ENCODE data around the gene SLC13A5.
A peak's percentile ranks its signal among the peaks of the same experiment; 100 is the strongest.

Gene SLC13A5

GRCh38 chr17:6651354-6651918 is 61.7 kb downstream of the SLC13A5 start, which contains the start of the genes C17orf100 and MED31:
C17orf100 (plus strand) TSS chr17:6651762; CDS start chr17:6651914, 152 bp downstream.
MED31 (minus strand) TSS chr17:6651605; CDS start chr17:6651528, 77 bp downstream.
- peak within 1 kb of the TSS; percentile 100 for H3K4me3 ChIP-seq (replicated peaks; ENCODE audit: low read depth, low read length)
- TF ChIP-seq, protein P1, sequence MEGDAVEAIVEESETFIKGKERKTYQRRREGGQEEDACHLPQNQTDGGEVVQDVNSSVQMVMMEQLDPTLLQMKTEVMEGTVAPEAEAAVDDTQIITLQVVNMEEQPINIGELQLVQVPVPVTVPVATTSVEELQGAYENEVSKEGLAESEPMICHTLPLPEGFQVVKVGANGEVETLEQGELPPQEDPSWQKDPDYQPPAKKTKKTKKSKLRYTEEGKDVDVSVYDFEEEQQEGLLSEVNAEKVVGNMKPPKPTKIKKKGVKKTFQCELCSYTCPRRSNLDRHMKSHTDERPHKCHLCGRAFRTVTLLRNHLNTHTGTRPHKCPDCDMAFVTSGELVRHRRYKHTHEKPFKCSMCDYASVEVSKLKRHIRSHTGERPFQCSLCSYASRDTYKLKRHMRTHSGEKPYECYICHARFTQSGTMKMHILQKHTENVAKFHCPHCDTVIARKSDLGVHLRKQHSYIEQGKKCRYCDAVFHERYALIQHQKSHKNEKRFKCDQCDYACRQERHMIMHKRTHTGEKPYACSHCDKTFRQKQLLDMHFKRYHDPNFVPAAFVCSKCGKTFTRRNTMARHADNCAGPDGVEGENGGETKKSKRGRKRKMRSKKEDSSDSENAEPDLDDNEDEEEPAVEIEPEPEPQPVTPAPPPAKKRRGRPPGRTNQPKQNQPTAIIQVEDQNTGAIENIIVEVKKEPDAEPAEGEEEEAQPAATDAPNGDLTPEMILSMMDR (IDR thresholded peaks at IDR 0.05; ENCODE audit: low read length, missing control alignments) = no peak
- DNase-seq (ENCODE audit: low read depth) = peak; percentile 93

DNA sequence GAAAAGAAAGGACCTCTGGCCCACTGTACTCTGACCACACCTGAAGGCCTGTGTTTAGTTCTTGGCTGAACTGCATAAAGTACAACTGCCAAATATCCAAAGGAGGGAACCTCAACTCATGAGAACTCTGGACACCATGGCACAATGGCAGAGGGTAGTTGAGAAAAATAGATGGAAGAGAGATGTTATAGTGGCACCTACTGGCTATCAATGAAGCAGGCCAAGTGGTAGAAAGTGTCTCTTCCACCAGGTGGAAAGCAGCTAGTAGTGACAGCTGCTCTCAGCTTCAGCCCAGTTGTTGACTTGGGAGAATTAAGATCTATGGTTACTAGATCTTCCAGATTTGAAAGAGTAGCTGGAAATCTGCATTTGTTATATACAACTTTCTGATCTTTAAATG is 65.0 kb downstream of the SLC13A5 start:
- H3K4me3 ChIP-seq (replicated peaks; ENCODE audit: low read depth, low read length) = no peak overlapping the region
- TF ChIP-seq, protein P1 (IDR thresholded peaks at IDR 0.05; ENCODE audit: low read length, missing control alignments) = peak; percentile 25
- peak; percentile 27 for DNase-seq (ENCODE audit: low read depth)

- TF ChIP-seq, protein P1 (IDR thresholded peaks at IDR 0.05; ENCODE audit: low read length, missing control alignments) = no peak
- no peak for DNase-seq (ENCODE audit: low read depth)
- no peak overlapping the region for H3K4me3 ChIP-seq (replicated peaks; ENCODE audit: low read depth, low read length)
These were observed 69.6 kb downstream of the SLC13A5 start for GRCh38 chr17:6643451-6644125.

GRCh38 chr17:6642592-6642991 is 70.6 kb downstream of the SLC13A5 start:
- no peak overlapping the region for H3K4me3 ChIP-seq (replicated peaks; ENCODE audit: low read depth, low read length)
- TF ChIP-seq, protein P1 (IDR thresholded peaks at IDR 0.05; ENCODE audit: low read length, missing control alignments) = no peak
- no peak for DNase-seq (ENCODE audit: low read depth)

DNA sequence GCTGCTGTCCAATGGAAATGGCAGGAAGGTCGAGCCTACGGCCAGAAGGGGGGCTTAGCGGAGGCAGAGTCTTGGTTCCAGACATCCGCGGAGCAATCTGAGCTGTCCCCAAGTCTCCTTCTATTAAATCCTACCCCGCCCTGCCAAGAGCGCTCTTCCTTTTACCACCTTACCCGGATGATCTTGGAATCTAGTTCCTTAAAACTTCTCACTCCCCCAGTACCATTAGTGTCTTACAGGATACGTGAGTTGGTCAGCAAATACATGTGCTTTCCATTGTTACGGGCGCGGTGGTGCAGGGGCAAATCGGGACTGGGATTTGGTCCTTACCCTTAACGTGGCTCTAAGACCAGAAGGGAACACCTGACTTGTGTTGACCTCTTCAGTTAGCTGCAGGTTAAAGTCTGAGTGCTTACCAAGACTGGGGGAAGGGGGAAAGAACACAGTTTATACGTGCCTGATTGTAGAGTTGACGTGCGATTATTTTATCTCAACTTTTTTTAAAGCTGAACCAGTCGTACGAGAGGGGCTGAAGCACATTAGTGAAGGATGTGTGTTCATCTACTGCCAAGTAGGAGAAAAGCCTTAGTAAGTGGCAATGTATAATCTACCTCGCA is 71.8 kb downstream of the SLC13A5 start:
- TF ChIP-seq, protein P1 (IDR thresholded peaks at IDR 0.05; ENCODE audit: low read length, missing control alignments) = no peak
- H3K4me3 ChIP-seq (replicated peaks; ENCODE audit: low read depth, low read length) = peak overlapping the region; percentile 96
- DNase-seq (ENCODE audit: low read depth) = no peak

DNA sequence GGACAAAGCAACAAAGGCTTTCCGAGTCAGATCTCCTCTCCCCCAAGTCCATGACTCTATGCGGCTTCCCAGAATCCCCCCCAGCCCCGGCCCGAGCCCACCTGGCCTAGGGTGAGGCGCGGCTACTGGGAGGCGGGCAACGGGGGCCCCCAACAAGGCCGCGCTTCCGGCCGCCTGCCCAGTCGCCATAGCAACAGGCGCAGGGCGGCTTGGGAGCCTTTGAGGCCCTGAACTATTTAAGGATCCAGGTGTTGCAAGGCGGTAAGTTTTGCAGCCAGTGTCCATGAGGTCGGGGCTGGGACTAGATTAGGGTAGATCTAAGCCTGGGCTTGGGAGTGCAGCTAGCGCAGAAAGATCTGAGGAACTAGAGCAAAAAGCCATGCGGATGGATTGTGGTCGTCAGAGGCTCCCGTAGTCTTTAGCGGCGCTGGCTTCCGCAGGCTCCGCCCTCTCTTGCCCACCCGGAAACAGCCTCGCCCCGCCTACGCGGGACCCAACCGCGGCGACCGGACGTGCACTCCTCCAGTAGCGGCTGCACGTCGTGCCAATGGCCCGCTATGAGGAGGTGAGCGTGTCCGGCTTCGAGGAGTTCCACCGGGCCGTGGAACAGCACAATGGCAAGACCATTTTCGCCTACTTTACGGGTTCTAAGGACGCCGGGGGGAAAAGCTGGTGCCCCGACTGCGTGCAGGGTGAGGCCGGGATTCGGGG is 72.5 kb downstream of the SLC13A5 start, which contains the start of the genes KIAA0753 and TXNDC17:
Gene KIAA0753 (minus strand): TSS at position 176 of the 711 bp plus-strand sequence. CDS start 5,608 bp downstream, outside the sequence.
Gene TXNDC17 (plus strand): TSS at position 525 of the 711 bp plus-strand sequence. CDS start 23 bp downstream, at position 548.
- peak; percentile 93 for DNase-seq (ENCODE audit: low read depth)
- TF ChIP-seq, protein P1 (IDR thresholded peaks at IDR 0.05; ENCODE audit: low read length, missing control alignments) = no peak
- H3K4me3 ChIP-seq (replicated peaks; ENCODE audit: low read depth, low read length) = peak within 1 kb of the TSS; percentile 96

Measured in fibroblast of pulmonary artery (primary cell).